RPMI7951 (cell line): ENCODE data around the gene CASR. TPM values are rescaled to one million over a fixed set of nuclear protein-coding genes. Genes with fewer than 3 reads are reported as not detected.

Source experiments
- DNase-seq: peaks from one replicate; pipeline ENCODE4 v3.0.0-alpha.2; 2012; ENCODE audit warnings: low read depth
- total RNA-seq: library from RNA; depleted of rRNA; stranded (reverse); fragments of >200 nt; shearing (Covaris generic); gene quantifications from 2 replicates; pipeline ENCODE4 v1.2.3, GENCODE V29; 2014

Gene CASR
- total RNA-seq, 1 experiment from 2014 or later: not detected

DNA sequence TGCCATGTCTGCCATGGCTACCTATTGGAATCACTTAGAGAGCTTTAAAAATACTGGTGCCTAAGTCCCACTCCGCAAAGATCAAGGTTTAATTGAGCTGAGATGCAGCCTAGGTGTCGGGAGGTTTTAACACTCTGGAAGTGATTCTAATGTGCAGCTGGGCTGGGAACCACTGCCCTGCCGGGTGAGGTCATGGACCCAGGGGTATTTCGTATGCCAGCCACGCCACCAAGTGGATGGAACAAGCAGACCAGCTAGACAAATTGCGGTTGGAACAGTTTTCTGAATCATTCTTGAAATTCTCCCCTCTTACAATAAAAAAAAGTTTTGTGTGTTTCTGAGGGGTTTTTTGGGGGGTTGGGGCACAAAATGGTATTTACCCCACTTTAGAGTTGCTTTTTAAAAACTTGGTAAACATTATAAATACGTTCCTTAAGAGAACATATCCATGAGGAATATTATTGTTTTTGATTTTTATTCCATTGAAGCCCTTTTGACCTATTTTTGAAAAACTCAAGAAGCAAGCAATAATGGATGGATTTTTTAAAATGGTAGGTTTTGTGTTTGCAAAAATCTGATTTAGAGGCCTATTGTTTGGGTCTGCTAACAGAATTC is 75.4 kb downstream of the CASR start:
- DNase-seq: peak; percentile 60

DNA sequence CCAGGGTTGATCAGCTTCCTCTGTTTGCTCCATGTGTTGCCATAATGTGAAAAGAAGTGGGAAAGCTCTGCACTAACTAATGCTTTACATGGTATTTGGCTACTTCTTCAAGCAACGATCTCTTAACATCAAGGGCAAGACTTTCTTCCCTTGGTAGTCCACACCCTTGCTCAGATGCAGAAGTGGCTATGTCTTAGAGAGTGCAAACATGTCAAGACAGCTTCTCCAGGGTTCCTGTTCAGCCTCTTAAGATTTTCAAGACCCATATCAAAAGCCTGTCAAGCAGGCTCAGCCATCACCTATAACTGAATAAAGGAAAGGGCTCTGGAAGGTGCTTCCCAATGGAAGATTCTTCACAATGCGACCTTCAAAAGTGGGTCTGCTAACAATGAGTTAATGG is 76.7 kb downstream of the CASR start:
- DNase-seq: no peak

DNA sequence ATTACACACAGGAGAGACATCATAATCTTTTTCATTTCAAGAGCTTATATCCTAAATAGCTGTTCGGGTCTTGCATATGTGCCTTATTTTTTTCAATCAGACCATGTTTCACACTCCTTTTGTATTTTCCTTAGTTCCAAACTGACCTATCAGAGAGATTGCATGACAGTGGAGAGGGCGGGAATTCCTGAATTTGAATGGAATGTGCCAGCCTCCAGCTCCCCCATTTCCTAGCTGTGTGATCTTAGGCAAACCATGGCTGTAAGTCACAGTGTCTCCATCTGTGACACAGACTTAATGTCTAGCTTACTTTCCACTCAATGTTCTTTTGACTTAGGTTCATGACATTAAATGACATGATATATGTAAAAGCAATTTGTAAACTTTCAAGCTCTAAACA is 79.6 kb downstream of the CASR start:
- no peak for DNase-seq

DNA sequence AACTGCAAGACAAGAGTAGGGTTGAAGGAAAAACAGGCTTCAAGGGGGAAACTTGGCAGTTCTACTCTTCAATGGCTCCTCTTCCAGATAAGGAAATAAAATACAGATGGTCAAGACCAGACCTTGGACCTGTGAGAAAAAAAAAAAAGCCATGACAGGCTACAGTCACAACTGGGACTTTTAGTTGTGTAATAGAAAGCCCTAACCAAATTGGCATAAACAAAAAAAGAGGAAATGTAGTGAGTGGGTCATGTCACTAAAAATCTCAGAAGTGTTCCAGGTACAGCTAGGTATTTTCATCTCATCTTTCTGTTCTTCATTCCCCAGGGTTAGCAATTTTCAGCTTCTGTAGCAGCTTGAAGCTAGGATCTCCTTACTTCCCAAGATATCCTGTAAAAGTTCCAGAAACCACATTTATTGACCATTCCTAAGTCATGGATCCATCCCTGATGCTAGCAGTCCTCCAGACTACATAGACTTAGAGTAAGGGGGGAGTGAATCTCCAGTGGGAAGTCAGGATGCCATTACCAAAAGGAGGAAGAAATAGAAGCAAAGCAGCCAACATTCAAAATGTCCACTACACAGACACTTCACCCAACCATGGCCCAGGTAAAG is 80.6 kb downstream of the CASR start:
- no peak for DNase-seq

DNA sequence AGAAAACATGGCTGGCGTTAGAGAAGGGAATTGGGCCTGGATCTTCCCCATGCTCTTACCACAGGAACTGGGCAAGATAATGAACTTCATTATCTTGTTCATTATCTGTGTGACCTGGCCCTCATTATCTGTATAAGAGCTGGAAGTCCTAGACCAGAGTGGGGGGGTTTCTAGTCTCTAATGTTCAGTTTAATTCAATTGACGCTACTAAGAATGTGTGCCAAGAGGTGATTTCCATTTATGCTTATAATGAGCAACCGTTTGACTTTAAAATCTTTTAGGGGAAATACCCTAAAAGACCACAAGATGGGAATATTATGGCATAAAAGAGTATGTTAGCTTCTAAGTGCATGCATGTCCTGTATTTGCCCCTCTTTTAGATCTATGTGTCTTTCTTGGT is 82.5 kb downstream of the CASR start:
- no peak for DNase-seq

DNA sequence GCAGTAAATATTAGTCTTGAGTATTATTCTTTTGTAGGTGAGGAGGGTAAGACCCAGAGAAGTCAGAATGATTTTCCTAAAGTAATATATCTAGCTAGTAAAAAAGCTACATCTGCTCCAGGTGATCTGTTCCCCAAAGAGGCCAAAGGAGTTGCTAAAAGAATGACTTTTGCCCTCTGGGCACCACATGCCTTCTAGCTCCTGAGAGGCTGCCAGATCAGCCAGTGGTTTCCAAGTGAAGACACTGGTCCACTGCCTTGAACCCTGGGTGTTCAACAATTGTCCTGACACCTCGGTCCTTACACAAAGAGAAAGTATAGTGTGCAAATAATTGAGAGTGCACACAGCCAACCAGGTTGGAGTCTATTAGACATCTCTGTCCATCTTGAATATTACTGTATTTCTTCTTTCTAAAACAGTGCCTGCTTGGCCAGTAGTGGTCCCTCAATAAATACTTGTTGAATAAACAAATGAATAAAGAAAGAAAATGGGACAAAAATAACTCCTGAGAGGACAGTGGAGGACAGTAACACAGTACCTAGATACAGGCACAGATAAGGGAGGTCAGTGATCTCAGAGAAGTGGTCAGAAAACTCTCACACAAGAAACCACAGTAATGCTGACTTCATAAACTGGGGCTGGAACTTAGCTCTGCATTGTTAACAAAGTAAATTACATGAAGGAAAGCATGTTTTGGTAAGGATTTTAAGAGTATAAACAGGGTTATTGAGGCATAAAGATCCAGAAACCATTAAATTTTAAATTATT is 85.0 kb downstream of the CASR start:
- DNase-seq: no peak

DNA sequence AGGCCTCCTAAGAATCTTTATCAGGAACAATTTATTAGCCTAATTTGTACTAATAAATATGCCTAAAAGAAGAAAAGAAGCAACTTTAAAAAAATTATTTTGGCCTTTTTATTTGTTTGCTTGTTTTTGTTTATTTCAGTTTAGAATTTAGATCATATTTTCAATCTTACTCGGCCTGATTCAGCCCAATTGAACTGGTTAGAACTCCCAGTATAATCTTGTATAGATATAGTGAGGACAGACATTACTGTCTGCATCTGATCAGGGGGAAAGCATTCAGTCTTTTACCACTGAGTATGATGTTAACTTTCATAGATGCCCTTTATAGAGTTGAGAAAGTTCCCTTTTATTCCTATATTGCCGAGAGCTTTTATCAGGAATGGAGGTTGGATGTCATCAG is 85.6 kb downstream of the CASR start:
- no peak for DNase-seq

DNA sequence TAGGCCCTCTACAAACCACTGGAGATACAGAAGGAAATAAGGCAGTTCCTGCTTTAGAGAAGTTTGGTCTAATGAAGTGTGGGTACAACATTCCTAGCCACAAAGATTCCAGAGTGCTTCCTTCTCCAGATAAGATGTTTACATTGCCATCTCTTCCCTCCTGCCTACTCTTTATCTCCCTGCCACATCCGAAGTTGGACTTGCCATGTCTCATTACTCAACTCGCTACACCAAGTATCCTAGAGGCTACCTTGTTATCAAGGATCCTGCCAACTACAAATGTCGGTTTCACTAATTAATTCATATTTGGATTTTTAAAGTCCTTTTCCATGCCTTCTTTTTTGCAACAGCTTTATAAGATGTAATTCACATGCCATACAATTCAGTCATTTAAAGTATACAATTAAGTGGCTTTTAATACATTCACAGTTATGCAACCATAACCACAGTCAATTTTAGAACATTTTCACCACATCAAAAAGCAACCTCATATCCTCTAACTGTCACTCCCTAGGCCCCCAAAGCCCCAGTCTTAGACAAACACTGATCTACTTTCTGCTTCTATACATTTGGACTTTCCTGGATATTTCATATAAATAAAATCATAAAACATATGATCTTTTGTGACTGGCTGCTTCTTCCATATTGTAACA is 87.9 kb downstream of the CASR start:
- DNase-seq: no peak

DNA sequence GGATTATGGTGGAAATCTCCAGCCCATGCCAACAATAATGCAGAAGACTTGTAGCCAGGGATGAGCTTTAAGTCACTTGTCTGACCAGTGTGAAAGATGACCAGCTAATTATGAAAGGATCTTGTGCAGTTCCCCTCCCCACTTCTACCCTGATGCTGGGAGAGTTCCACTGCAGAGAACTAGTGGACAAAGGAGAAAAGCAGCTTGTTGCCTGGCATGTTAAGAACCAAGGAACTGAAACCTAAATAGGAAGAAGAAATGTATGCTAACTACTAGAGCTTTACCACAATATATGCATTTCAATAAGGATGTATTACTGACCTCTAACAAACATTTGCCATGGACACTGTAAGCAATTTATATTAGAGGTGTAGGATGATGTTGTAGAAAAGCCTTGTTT is 89.4 kb downstream of the CASR start:
- DNase-seq: no peak

DNA sequence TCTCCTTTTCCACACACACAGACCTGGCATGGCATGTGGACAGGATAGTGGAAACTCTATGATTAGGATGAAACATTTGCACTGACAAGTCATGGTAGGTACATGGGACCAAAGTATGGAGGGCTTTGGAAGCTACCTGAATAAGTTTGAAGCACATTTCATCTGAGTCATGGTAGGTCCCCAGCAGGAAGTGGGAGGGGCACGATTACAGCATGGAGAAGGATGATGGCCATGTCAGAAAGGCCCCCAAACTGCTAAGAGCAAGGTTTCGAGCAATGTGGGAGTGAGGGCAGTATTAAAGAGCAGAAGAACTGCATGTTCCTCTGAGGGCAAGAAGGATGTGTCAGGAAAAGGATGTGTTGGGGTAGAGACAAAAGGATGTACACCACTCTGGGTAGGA is 90.0 kb downstream of the CASR start:
- no peak for DNase-seq

DNA sequence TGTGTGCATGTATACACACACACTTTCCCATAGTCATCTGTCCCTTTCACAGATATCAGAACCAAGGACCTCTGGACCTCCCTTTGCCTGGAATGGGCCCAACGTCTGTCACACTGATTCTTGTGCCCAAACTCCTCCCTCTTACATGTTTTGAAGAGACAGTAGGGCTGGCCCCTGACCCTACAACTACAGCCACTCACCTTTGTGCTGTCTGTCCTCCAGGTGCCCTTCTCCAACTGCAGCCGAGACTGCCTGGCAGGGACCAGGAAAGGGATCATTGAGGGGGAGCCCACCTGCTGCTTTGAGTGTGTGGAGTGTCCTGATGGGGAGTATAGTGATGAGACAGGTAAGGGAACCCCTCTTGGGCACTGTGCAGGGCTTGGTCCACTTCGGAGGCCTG is 98.4 kb downstream of the CASR start:
- DNase-seq: no peak

DNA sequence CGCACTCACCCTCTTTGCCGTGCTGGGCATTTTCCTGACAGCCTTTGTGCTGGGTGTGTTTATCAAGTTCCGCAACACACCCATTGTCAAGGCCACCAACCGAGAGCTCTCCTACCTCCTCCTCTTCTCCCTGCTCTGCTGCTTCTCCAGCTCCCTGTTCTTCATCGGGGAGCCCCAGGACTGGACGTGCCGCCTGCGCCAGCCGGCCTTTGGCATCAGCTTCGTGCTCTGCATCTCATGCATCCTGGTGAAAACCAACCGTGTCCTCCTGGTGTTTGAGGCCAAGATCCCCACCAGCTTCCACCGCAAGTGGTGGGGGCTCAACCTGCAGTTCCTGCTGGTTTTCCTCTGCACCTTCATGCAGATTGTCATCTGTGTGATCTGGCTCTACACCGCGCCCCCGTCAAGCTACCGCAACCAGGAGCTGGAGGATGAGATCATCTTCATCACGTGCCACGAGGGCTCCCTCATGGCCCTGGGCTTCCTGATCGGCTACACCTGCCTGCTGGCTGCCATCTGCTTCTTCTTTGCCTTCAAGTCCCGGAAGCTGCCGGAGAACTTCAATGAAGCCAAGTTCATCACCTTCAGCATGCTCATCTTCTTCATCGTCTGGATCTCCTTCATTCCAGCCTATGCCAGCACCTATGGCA is 100.5 kb downstream of the CASR start:
- DNase-seq: no peak

DNA sequence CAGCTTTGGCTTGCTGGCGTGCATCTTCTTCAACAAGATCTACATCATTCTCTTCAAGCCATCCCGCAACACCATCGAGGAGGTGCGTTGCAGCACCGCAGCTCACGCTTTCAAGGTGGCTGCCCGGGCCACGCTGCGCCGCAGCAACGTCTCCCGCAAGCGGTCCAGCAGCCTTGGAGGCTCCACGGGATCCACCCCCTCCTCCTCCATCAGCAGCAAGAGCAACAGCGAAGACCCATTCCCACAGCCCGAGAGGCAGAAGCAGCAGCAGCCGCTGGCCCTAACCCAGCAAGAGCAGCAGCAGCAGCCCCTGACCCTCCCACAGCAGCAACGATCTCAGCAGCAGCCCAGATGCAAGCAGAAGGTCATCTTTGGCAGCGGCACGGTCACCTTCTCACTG is 101.0 kb downstream of the CASR start:
- no peak for DNase-seq

DNA sequence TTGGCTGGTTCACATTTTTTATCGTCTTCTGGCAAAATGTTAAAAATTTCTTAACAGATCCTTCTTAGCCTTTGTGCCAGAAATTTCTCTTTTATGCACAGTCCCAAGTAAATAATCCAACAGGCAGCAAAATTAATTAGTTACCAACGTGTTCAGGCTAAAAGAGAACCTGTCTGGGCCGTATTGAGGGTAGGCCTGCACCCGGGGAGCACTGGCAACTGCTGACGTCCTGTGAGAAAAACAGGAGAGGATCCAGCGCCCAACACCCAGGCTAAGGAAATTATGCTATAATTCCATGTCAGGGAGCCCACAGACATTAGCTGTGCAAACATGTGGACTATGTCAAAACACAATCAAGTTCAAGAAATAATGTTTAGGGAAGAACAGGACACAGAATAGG is 110.9 kb downstream of the CASR start:
- no peak for DNase-seq

DNA sequence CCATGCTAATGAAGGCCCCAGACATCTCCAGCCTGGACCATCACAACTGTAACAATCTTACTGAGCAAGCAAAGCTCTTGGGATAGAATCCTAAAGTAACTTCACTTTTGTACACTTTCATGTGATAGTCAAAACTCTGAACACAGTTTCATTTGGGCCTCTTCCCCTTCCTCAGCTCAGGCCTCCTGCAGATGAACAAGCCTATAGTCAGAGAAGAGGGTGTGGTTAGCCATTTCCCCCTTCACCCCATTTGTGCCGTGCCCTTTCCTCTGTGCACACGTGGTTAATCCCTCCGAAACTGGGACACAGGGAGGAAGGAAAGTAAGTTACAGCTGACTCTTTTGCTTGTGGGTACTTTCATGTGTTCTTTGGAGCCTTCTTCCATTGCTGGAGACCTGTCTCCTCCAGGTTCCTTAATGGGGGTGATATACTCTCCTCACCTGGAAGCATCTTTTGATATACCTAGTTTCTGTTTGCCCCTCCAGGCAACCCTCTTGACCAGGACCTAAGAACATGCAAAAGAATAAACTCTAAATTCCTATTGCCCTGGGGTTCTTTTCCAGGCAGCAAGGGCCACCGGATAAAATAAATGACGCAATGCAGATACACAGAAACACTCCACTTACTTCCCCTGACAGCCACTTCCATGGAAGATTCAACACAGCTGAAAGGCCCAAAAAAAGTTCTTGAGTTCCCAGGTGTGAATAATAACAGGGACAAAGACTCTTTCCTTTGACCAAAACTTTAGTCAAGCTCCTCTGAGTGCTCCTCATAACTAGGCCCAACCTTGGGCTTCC is 112.0 kb downstream of the CASR start:
- no peak for DNase-seq

DNA sequence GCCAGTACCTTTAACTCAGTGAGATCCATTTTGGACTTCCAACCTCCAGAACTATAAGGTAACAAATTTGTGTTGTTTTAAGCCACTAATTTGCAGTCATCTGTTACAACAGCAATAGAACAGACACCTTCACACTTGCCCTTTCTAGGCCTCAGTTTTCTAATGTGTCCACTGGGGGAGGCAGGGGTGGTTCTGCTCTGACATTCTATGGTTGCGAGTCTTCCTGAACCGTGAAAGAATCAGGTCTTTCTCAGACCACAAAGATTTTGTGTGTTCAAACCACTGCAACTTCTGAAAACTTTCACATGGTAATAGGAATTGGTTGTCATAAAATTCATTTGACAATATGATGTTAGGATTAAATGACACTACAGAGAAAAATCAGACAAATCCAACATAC is 114.8 kb downstream of the CASR start:
- DNase-seq: no peak

DNA sequence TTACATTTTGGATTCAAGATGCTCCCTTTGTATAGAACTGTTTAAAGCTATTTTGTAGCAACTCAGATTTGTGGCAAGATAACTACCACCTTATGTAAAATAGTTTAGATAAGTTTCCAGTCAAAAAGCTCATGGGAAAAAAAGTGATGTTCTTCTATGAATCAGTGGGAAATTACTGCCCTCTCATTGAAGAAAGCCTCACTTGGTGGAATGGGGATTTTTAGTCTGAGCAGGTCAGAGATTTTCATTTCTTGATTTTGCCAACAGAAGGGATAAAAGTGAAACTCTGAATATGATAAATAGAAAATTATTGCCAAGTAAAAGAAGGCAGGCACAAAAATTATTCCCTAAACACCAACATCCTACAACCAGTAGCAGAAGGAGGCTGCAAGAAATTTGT is 115.7 kb downstream of the CASR start:
- no peak for DNase-seq

DNA sequence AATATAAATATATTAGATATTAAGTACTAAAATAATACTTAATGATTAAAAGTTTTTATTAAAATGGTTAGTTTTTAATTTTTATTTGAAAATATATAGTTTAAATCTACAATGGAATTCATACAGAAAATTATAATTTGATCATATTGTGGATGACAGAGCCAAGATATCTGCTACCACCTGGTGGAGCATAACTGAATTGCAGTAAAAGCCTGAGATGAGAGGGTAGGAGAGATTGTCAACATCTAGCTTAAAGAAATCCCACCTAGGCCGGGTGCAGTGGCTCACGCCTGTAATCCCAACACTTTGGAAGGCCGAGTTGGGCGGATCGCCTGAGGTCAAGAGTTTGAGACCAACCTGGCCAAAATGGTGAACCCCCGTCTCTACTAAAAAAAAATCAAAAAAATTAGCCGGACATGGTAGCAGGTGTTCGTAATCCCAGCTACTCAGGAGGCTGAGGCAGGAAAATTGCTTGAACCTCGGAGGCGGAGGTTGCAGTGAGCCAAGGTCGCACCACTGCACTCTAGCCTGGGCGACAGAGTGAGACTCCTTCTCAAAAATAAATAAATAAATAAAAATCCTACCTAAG is 116.5 kb downstream of the CASR start:
- peak; percentile 37 for DNase-seq

DNA sequence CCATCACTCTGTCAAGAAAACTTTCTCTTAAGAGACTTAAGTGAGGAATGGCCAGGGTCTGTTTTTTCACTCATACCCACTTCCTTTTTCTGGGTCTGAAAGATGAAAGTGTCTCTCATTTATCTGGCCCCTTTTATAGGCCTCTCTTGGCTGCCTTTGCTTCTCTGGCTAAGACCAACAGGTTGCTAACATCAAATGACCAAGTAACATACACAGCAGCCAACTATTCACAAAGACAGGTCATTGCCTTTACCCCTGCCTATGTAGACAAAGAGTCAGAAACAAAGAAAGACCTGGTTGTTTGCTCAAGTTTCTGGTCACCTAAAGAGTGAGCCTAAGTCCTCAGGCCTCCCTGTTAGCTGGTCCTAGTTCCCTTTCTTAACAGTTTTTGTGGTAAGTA is 117.6 kb downstream of the CASR start:
- DNase-seq: no peak

DNA sequence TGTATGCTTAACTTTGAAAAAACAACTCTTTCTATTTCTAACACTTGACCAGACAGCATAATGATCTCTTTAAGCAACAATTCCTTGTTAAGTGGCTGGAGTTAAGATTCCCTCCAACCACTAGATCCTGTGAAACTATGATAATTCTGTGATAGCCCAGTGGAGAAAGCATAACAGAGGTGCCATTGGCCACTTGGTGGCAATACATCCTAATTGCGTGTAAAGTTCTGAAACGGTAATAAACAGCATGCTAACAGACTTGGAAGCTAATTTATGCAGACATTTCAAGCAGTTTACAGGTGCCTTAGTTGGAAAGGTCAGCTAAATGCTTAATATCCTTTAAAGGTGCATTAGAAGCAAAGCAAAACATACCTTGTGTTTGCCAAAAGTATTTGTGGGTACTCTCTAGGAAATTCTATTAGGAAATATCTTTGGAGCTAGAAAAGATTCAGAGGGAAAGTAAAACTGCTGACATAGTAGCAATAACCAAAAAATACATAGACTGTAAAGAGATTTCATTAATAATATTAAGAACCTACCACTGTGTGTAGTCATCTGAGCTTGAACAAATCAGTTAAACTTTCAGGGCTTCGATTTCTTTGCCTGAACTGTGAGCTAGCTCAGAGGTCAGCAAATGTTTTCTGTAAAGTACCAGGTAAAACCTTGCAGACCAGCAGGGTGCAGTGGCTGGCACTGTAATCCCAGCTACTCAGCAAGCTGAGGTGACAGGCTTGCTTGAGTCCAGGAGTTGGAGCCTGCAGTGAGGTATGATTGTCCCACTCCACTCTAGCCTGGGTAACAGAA is 122.6 kb downstream of the CASR start:
- no peak for DNase-seq
